Measurements from ENCODE around the gene MAPK11. TPM values are rescaled to one million over a fixed set of nuclear protein-coding genes. Genes with fewer than 3 reads are reported as not detected.
"Not testable (repeated sequence)": the region's sequence is repeated elsewhere in the genome, so short reads cannot be mapped to it uniquely, and the experiment has no call there.

Gene MAPK11
- total and polyA plus RNA-seq, 2 donors from 2014 or later, result 11.4 to 18.3 TPM

DNA sequence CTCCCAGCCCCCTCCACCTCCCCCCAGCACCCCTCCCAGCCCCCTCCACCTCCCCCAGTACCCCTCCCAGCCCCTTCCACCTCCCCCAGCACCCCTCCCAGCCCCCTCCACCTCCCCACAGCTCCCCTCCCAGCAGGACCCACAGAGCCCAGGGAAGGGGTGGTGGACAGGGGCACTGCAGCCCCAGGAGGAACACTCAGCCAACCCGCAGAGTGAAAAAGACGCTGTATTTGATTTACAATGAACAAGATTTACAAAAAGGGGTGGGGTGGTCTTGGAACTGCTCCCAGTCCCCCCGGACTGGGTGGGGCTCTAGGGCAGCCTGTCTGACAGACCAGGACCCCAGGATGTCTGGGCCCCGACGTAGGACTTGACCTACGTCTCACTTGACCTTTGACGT, 4.6 kb upstream of the MAPK11 start:
- no peak overlapping the region for H3K4me3 ChIP-seq (ENCODE audit: low read length in 3 of 3)
- H3K9ac ChIP-seq (ENCODE audit: low read length in 3 of 3), result no peak overlapping the region
- intact Hi-C loops (cut with DNase I), result no loop called here
- no peaks in the 10 kb centered on the region for H3K9me3 ChIP-seq (ENCODE audit: control insufficient read depth in 2 of 3, insufficient read depth in 1 of 3, low read length in 3 of 3)
- FAIRE-seq (no peak), DNase-seq (no peak)
- TF ChIP-seq, protein P1, sequence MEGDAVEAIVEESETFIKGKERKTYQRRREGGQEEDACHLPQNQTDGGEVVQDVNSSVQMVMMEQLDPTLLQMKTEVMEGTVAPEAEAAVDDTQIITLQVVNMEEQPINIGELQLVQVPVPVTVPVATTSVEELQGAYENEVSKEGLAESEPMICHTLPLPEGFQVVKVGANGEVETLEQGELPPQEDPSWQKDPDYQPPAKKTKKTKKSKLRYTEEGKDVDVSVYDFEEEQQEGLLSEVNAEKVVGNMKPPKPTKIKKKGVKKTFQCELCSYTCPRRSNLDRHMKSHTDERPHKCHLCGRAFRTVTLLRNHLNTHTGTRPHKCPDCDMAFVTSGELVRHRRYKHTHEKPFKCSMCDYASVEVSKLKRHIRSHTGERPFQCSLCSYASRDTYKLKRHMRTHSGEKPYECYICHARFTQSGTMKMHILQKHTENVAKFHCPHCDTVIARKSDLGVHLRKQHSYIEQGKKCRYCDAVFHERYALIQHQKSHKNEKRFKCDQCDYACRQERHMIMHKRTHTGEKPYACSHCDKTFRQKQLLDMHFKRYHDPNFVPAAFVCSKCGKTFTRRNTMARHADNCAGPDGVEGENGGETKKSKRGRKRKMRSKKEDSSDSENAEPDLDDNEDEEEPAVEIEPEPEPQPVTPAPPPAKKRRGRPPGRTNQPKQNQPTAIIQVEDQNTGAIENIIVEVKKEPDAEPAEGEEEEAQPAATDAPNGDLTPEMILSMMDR (IDR thresholded peaks at IDR 0.05; ENCODE audit: borderline replicate concordance, extremely low read depth, insufficient read depth), result no peak
- no peaks in the 10 kb centered on the region for H3K27me3 ChIP-seq (ENCODE audit: control insufficient read depth, insufficient read depth, low read length)
- no peak overlapping the region for H3K27ac ChIP-seq (ENCODE audit: low read depth in 2 of 2, low read length in 2 of 2)
- peaks cover 0 to 14% (median 3%) of the 10 kb centered on the region in 3 donors for H3K4me1 ChIP-seq (ENCODE audit: control insufficient read depth in 2 of 3, insufficient read depth in 2 of 3, low read depth in 1 of 3, low read length in 3 of 3)
- H3K36me3 ChIP-seq (ENCODE audit: control insufficient read depth in 2 of 3, insufficient read depth in 3 of 3, low read length in 3 of 3), result peaks cover 0 to 37% (median 9%) of the 10 kb centered on the region in 3 donors

DNA sequence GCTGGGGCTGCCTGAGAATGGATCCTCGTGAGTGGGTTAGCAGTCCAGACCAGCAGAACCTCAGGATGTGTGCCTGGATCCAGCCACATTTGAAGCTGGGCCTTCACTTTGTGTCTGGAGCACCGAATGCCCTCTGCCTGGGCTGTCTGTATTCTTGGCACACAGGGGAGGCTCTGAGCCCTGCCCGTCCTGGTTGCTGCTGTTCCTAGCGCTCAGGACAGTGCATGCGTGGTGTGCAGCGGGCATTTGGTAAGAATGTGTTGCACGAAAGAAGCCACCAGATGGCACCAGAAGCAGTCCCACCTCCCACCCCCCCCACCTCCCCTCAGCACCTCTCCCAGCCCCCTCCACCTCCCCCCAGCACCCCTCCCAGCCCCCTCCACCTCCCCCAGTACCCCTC, 4.1 kb upstream of the MAPK11 start:
- intact Hi-C loops (cut with DNase I), result no loop called here
- Histone ChIP-seq H3K27ac (ENCODE audit: low read depth in 2 of 2, low read length in 2 of 2) (no peak overlapping the region), H3K4me1 (ENCODE audit: control insufficient read depth in 2 of 3, insufficient read depth in 2 of 3, low read depth in 1 of 3, low read length in 3 of 3) (peaks cover 0 to 14% (median 3%) of the 10 kb centered on the region in 3 donors), H3K36me3 (ENCODE audit: control insufficient read depth in 2 of 3, insufficient read depth in 3 of 3, low read length in 3 of 3) (peaks cover 0 to 33% (median 8%) of the 10 kb centered on the region in 3 donors), H3K4me3 (ENCODE audit: low read length in 3 of 3) (no peak overlapping the region), H3K9ac (ENCODE audit: low read length in 3 of 3) (no peak overlapping the region), H3K27me3 (ENCODE audit: control insufficient read depth, insufficient read depth, low read length) (no peaks in the 10 kb centered on the region), H3K9me3 (ENCODE audit: control insufficient read depth in 2 of 3, insufficient read depth in 1 of 3, low read length in 3 of 3) (no peaks in the 10 kb centered on the region)
- DNase-seq (peak in 2 of 5 donors; percentile 66 to 71), FAIRE-seq (no peak)
- TF ChIP-seq, protein P1 (IDR thresholded peaks at IDR 0.05; ENCODE audit: borderline replicate concordance, extremely low read depth, insufficient read depth), result peak; percentile 40

DNA sequence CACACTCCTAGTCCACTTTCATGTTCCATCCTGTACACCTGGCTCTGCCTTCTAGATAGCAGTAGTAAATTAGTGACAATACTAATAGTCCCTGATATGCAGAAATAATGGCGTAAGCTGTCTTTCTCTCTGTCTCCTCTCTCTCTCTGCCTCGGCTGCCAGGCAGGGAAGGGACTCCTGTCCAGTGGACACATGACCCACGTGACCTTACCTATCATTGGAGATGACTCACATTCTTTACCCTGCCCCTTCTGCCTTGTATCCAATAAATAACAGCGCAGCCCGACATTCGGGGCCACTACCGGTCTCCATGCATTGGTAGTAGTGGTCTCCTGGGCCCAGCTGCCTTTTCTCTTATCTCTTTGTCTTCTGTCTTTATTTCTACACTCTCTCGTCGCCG, 3.6 kb upstream of the MAPK11 start:
- peaks cover 0 to 27% (median 4%) of the 10 kb centered on the region in 3 donors for H3K36me3 ChIP-seq (ENCODE audit: control insufficient read depth in 2 of 3, insufficient read depth in 3 of 3, low read length in 3 of 3)
- DNase-seq; H3K4me3 ChIP-seq (ENCODE audit: low read length in 3 of 3); intact Hi-C loops (cut with DNase I); H3K27ac ChIP-seq (ENCODE audit: low read depth in 2 of 2, low read length in 2 of 2); FAIRE-seq; H3K9ac ChIP-seq (ENCODE audit: low read length in 3 of 3); H3K27me3 ChIP-seq (ENCODE audit: control insufficient read depth, insufficient read depth, low read length); H3K9me3 ChIP-seq (ENCODE audit: control insufficient read depth in 2 of 3, insufficient read depth in 1 of 3, low read length in 3 of 3): not testable (repeated sequence)
- H3K4me1 ChIP-seq (ENCODE audit: control insufficient read depth in 2 of 3, insufficient read depth in 2 of 3, low read depth in 1 of 3, low read length in 3 of 3), result peaks cover 0 to 17% (median 7%) of the 10 kb centered on the region in 3 donors

DNA sequence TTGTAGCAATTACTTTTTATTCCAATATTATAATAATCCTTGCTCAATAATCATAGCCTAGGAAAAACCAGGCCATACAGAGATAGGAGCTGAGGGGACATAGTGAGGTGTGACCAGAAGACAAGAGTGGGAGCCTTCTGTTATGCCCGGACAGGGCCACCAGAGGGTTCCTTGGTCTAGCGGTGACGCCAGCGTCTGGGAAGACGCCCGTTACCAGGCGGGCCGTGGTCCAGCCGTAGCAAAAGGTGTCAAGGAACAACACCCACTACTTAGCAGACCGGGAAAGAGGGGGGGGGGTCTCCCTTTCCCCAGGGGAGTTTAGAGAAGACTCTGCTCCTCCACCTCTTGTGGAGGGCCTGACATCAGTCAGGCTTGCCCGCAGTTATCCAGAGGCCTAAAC, 3.2 kb upstream of the MAPK11 start:
- Histone ChIP-seq H3K36me3 (ENCODE audit: control insufficient read depth in 2 of 3, insufficient read depth in 3 of 3, low read length in 3 of 3) (peaks cover 0 to 23% (median 2%) of the 10 kb centered on the region in 3 donors), H3K4me1 (ENCODE audit: control insufficient read depth in 2 of 3, insufficient read depth in 2 of 3, low read depth in 1 of 3, low read length in 3 of 3) (peaks cover 0 to 21% (median 7%) of the 10 kb centered on the region in 3 donors)
- intact Hi-C loops (cut with DNase I); DNase-seq; H3K9me3 ChIP-seq (ENCODE audit: control insufficient read depth in 2 of 3, insufficient read depth in 1 of 3, low read length in 3 of 3); H3K27ac ChIP-seq (ENCODE audit: low read depth in 2 of 2, low read length in 2 of 2); H3K9ac ChIP-seq (ENCODE audit: low read length in 3 of 3); FAIRE-seq; H3K27me3 ChIP-seq (ENCODE audit: control insufficient read depth, insufficient read depth, low read length); H3K4me3 ChIP-seq (ENCODE audit: low read length in 3 of 3): not testable (repeated sequence)

Measured in kidney (tissue), 14 donors.